Suprapubic skin (tissue), 4 donors: ENCODE data around the gene SLC30A9.

Source experiments
- CTCF ChIP-seq, 2 donors: fragments of 200-600 bp in 1 of 2; fragments of 450-650 bp in 1 of 2; sonication (generic) in 1 of 2; IDR thresholded peaks; one replicate each; pipeline ENCODE4 v1.5.1; 2016 to 2019; ENCODE audit warnings: antibody characterized with exemption in 2 of 2, mild to moderate bottlenecking in 1 of 2, moderate library complexity in 1 of 2
- EP300 ChIP-seq: sonication (generic); formaldehyde crosslinking; IDR thresholded peaks from one replicate; pipeline ENCODE4 v1.6.1; 2017; ENCODE audit warnings: antibody characterized with exemption
- POLR2A ChIP-seq, 2 donors: fragments of 450-650 bp; IDR thresholded peaks; one replicate each; pipeline ENCODE4 v1.6.1; 2017; ENCODE audit warnings: antibody characterized with exemption in 2 of 2, mild to moderate bottlenecking in 2 of 2, moderate library complexity in 2 of 2
- POLR2AphosphoS5 ChIP-seq, 3 donors: sonication (generic); formaldehyde crosslinking; IDR thresholded peaks; one replicate each; pipeline ENCODE4 v1.6.1; 2017; ENCODE audit warnings: antibody characterized with exemption in 3 of 3

- no peak for TF ChIP-seq CTCF (IDR thresholded peaks at IDR 0.05)
- TF ChIP-seq POLR2A (IDR thresholded peaks at IDR 0.05): no peak
- TF ChIP-seq POLR2AphosphoS5 (IDR thresholded peaks at IDR 0.05): no peak
- TF ChIP-seq EP300: no peak
These were observed 12.6 kb upstream of the SLC30A9 start for GRCh38 chr4:41977709-41978108.
